SU-DHL-6 (cell line): ENCODE data around the gene ERBB4.

Experiments used
- H2AFZ ChIP-seq: fragments of 200-600 bp; sonication (generic); 2 replicates; pipeline ENCODE4 v1.6.1; 2014; ENCODE audit warnings: low read depth, mild to moderate bottlenecking, moderate library complexity, mixed read lengths, antibody characterized with exemption, low read length; ENCODE audit not compliant: severe bottlenecking
- H3F3A ChIP-seq: fragments of 200-600 bp; shearing (Covaris generic); 2 replicates; pipeline ENCODE4 v1.6.0; 2016; ENCODE audit warnings: antibody characterized with exemption, mild to moderate bottlenecking; ENCODE audit not compliant: insufficient read depth
- H3K27ac ChIP-seq: fragments of 200-600 bp; sonication (generic); 2 replicates; pipeline ENCODE4 v1.5.1; 2016; ENCODE audit warnings: low read depth, mild to moderate bottlenecking, low read length, moderate library complexity, mixed read lengths
- H3K27me3 ChIP-seq: fragments of 200-600 bp; sonication (generic), shearing (Covaris generic); 2 replicates; pipeline ENCODE4 v1.6.0; 2014; ENCODE audit warnings: mild to moderate bottlenecking, low read length
- H3K36me3 ChIP-seq: fragments of 200-600 bp; sonication (generic); 2 replicates; pipeline ENCODE4 v1.6.1; 2014; ENCODE audit warnings: mild to moderate bottlenecking, low read length, mixed read lengths
- H3K4me2 ChIP-seq: fragments of 300-600, 200-600 bp; shearing (Covaris generic), sonication (generic); 2 replicates; pipeline ENCODE4 v1.6.0; 2014; ENCODE audit warnings: low read length, low read depth, mild to moderate bottlenecking; ENCODE audit not compliant: poor library complexity, severe bottlenecking
- H3K4me3 ChIP-seq: fragments of 200-600 bp; sonication (generic); 2 replicates; pipeline ENCODE4 v1.5.1; 2014; ENCODE audit warnings: antibody characterized with exemption, low read length, mild to moderate bottlenecking, mixed read lengths; ENCODE audit not compliant: insufficient read depth, poor library complexity, severe bottlenecking
- H3K79me2 ChIP-seq: fragments of 200-600 bp; sonication (generic); 2 replicates; pipeline ENCODE4 v1.6.1; 2014; ENCODE audit warnings: mild to moderate bottlenecking, low read length, moderate library complexity; ENCODE audit not compliant: insufficient read depth
- H3K9ac ChIP-seq: fragments of 200-600 bp; sonication (generic); 2 replicates; pipeline ENCODE4 v1.7.0; 2014; ENCODE audit warnings: mild to moderate bottlenecking, low read length
- H3K9me2 ChIP-seq: fragments of 200-600 bp; sonication (generic); replicated peaks from 2 replicates; pipeline ENCODE4 v1.6.1; 2014; ENCODE audit warnings: low read length; ENCODE audit not compliant: insufficient read depth
- H3K9me3 ChIP-seq: fragments of 200-600 bp; sonication (generic); 2 replicates; pipeline ENCODE4 v1.6.1; 2014; ENCODE audit warnings: low read length, mixed read lengths; ENCODE audit not compliant: insufficient read depth
- H4K20me1 ChIP-seq: fragments of 200-600 bp; sonication (generic); 2 replicates; pipeline ENCODE4 v1.6.1; 2014; ENCODE audit warnings: low read depth, mild to moderate bottlenecking, antibody characterized with exemption, low read length, moderate library complexity, mixed read lengths
- EZH2phosphoT487 ChIP-seq: fragments of 200-600 bp; sonication (generic), shearing (Covaris generic); conservative IDR thresholded peaks from 2 replicates; pipeline ENCODE4 v1.6.1; 2018; ENCODE audit warnings: mild to moderate bottlenecking, antibody characterized with exemption, low read length, moderate library complexity, mixed read lengths
- TF ChIP-seq, protein P1 (sequence below): fragments of 200-600 bp; sonication (generic); IDR thresholded peaks from one replicate; pipeline ENCODE4 v1.5.1; 2017; ENCODE audit warnings: antibody characterized with exemption, mild to moderate bottlenecking, low read length, moderate library complexity; ENCODE audit not compliant: insufficient read depth, poor library complexity, severe bottlenecking

Gene ERBB4

GRCh38 chr2:211347328-211347727 is 1191.3 kb downstream of the ERBB4 start:
- no peaks in the 10 kb centered on the region for H4K20me1 ChIP-seq
- no peak overlapping the region for H3K27ac ChIP-seq
- H3K79me2 ChIP-seq = no peaks in the 10 kb centered on the region
- H3K4me3 ChIP-seq = no peak overlapping the region
- H3K4me2 ChIP-seq = no peak overlapping the region
- no peaks in the 10 kb centered on the region for H3F3A ChIP-seq
- no peaks in the 10 kb centered on the region for H3K36me3 ChIP-seq
- H2AFZ ChIP-seq = no peak overlapping the region
- TF ChIP-seq EZH2phosphoT487 = no peak
- TF ChIP-seq, protein P1, sequence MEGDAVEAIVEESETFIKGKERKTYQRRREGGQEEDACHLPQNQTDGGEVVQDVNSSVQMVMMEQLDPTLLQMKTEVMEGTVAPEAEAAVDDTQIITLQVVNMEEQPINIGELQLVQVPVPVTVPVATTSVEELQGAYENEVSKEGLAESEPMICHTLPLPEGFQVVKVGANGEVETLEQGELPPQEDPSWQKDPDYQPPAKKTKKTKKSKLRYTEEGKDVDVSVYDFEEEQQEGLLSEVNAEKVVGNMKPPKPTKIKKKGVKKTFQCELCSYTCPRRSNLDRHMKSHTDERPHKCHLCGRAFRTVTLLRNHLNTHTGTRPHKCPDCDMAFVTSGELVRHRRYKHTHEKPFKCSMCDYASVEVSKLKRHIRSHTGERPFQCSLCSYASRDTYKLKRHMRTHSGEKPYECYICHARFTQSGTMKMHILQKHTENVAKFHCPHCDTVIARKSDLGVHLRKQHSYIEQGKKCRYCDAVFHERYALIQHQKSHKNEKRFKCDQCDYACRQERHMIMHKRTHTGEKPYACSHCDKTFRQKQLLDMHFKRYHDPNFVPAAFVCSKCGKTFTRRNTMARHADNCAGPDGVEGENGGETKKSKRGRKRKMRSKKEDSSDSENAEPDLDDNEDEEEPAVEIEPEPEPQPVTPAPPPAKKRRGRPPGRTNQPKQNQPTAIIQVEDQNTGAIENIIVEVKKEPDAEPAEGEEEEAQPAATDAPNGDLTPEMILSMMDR = no peak
- no peaks in the 10 kb centered on the region for H3K27me3 ChIP-seq
- no peaks in the 10 kb centered on the region for H3K9me2 ChIP-seq
- H3K9me3 ChIP-seq = no peaks in the 10 kb centered on the region
- H3K9ac ChIP-seq = no peak overlapping the region

DNA sequence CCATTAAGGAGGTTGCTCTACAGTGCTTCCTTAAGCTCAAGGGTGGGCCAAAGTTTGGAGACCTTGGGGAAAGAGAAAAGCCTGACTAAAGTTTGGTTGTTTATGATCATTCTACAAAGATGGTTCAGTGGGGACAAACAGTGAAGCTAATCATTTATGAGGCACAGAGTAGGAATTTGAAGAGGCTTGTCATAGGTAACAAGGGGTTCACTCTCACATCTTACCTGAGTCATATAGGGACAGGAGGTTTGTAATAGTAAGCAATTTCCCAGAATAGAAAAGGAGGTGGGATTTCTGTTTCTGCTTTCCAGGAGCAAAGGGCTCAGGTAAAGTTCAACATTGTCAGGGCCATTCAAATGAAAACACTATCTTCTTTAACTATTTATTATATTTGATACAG is 1194.3 kb downstream of the ERBB4 start:
- Histone ChIP-seq H3K9me2 (no peaks in the 10 kb centered on the region), H3K9ac (no peak overlapping the region), H3K27ac (no peak overlapping the region), H3K9me3 (no peaks in the 10 kb centered on the region), H3K4me3 (no peak overlapping the region), H3K36me3 (no peaks in the 10 kb centered on the region), H2AFZ (no peak overlapping the region), H3K4me2 (no peak overlapping the region), H4K20me1 (no peaks in the 10 kb centered on the region), H3K27me3 (no peaks in the 10 kb centered on the region), H3F3A (no peaks in the 10 kb centered on the region), H3K79me2 (no peaks in the 10 kb centered on the region)
- TF ChIP-seq, protein P1 = no peak
- TF ChIP-seq EZH2phosphoT487 = no peak

GRCh38 chr2:211333377-211333776 is 1205.2 kb downstream of the ERBB4 start:
- Histone ChIP-seq H3K4me3 (no peak overlapping the region), H3K27me3 (no peaks in the 10 kb centered on the region), H4K20me1 (no peaks in the 10 kb centered on the region), H3F3A (no peaks in the 10 kb centered on the region), H3K27ac (no peak overlapping the region), H3K9me2 (no peaks in the 10 kb centered on the region), H3K9ac (no peak overlapping the region), H3K79me2 (no peaks in the 10 kb centered on the region), H3K4me2 (no peak overlapping the region), H3K36me3 (no peaks in the 10 kb centered on the region), H3K9me3 (no peaks in the 10 kb centered on the region), H2AFZ (no peak overlapping the region)
- TF ChIP-seq, protein P1 = no peak
- TF ChIP-seq EZH2phosphoT487 = no peak
